Measurements from ENCODE around the gene SLC25A21.

DNA sequence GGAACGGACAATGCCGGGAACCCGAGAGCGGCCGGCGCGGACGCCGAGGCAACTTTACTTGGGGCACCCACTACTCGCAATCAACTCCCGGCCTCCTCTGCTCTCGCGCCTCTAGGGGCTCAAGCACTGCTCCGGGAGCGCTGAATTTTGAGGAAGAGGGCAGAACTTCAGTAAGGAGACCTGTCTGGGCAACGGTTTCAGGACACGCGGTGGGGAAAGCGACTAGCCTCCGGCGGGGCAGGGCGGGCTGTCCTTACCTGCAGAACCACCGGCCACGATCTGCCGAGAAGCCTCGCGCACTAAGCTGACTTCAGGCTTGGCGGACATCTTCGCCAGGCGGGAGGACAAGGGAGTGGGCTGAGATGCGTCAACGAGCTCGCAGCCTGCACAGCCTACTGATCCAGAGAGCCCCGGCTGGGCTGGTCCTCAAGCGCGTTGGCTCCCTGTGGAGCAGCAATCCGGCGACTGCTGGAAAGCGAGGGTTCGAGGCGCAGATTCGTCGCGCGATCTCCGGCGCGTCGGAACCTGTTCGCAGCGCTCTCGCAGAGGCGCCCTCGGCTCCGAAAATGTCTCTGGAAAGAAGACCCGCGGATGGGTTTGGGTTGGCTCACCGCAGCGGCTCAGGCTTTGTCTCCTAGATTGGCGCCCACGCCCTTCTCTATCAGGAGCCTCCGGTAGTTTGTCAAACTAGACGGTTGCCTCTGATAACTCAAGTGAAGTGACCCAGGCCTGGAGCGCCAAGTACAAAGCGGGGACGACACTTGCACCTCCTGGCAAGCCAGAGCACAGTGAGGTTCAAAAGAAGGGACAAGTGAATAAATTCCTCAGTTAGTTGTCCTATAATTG lies at the start of gene SLC25A21:
- TF ChIP-seq, protein P1, sequence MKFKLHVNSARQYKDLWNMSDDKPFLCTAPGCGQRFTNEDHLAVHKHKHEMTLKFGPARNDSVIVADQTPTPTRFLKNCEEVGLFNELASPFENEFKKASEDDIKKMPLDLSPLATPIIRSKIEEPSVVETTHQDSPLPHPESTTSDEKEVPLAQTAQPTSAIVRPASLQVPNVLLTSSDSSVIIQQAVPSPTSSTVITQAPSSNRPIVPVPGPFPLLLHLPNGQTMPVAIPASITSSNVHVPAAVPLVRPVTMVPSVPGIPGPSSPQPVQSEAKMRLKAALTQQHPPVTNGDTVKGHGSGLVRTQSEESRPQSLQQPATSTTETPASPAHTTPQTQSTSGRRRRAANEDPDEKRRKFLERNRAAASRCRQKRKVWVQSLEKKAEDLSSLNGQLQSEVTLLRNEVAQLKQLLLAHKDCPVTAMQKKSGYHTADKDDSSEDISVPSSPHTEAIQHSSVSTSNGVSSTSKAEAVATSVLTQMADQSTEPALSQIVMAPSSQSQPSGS (tag by site-specific recombination; IDR thresholded peaks at IDR 0.05; ENCODE audit: low read depth): no peak
- no peak; the same call in 1 of the 2 replicates for TF ChIP-seq REPIN1 (tag by site-specific recombination; IDR thresholded peaks at IDR 0.05; ENCODE audit: low read depth)
- no peak for TF ChIP-seq ZNF514 (tag by site-specific recombination; IDR thresholded peaks at IDR 0.05)
- no peak for TF ChIP-seq ZNF366 (tag by site-specific recombination; conservative IDR thresholded peaks at IDR 0.05)
